HUES6 (cell line): ENCODE measurements around the gene GOLGA8T.
"Not testable (repeated sequence)": the region's sequence is repeated elsewhere in the genome, so short reads cannot be mapped to it uniquely, and the experiment has no call there.

Experiments
- H3K27ac ChIP-seq: 2 replicates; pipeline ENCODE4 v1.7.0; 2013; ENCODE audit warnings: low read depth, mild to moderate bottlenecking, low read length, inconsistent platforms
- H3K27me3 ChIP-seq: 2 replicates; pipeline ENCODE4 v1.6.1; 2013; ENCODE audit warnings: low read length; ENCODE audit not compliant: control insufficient read depth, insufficient read depth
- H3K36me3 ChIP-seq: 2 replicates; pipeline ENCODE4 v1.6.1; 2013; ENCODE audit warnings: low read length; ENCODE audit not compliant: control insufficient read depth, insufficient read depth
- H3K4me1 ChIP-seq: 2 replicates; pipeline ENCODE4 v1.6.1; 2013; ENCODE audit warnings: low read length; ENCODE audit not compliant: control insufficient read depth, insufficient read depth
- H3K4me3 ChIP-seq: 2 replicates; pipeline ENCODE4 v1.5.1; 2013; ENCODE audit warnings: low read depth, low read length
- H3K9ac ChIP-seq: one replicate; pipeline ENCODE4 v1.6.1; 2013; ENCODE audit warnings: mild to moderate bottlenecking, low read length
- H3K9me3 ChIP-seq: 2 replicates; pipeline ENCODE4 v1.6.1; 2013; ENCODE audit warnings: low read depth, low read length; ENCODE audit not compliant: control insufficient read depth, insufficient read depth

The GOLGA8T gene

GRCh38 chr15:30134751-30135150 lies at the start of gene GOLGA8T:
TSS of gene GOLGA8T (plus strand) at chr15:30135051. CDS start at chr15:30135149, 98 bp downstream.
- not testable (repeated sequence) for H3K9me3 ChIP-seq, H3K4me1 ChIP-seq, H3K9ac ChIP-seq, H3K27ac ChIP-seq, H3K36me3 ChIP-seq, H3K27me3 ChIP-seq, H3K4me3 ChIP-seq

GRCh38 chr15:30097827-30098226 lies 37.0 kb upstream of the GOLGA8T start:
- not testable (repeated sequence) for H3K9me3 ChIP-seq, H3K27ac ChIP-seq, H3K27me3 ChIP-seq, H3K4me3 ChIP-seq, H3K36me3 ChIP-seq, H3K9ac ChIP-seq, H3K4me1 ChIP-seq

GRCh38 chr15:30102890-30103289 lies 32.0 kb upstream of the GOLGA8T start:
- H3K9me3 ChIP-seq, H3K4me1 ChIP-seq, H3K27ac ChIP-seq, H3K27me3 ChIP-seq, H3K9ac ChIP-seq, H3K4me3 ChIP-seq, H3K36me3 ChIP-seq: not testable (repeated sequence)

- not testable (repeated sequence) for H3K9ac ChIP-seq, H3K36me3 ChIP-seq, H3K4me1 ChIP-seq, H3K9me3 ChIP-seq, H3K27ac ChIP-seq, H3K27me3 ChIP-seq
- peak overlapping the region; percentile 55 for H3K4me3 ChIP-seq
These were observed 30.8 kb upstream of the GOLGA8T start for GRCh38 chr15:30103941-30104507.

- not testable (repeated sequence) for H3K9me3 ChIP-seq, H3K27me3 ChIP-seq, H3K27ac ChIP-seq, H3K36me3 ChIP-seq, H3K4me3 ChIP-seq, H3K9ac ChIP-seq, H3K4me1 ChIP-seq
These were observed 24.3 kb upstream of the GOLGA8T start for GRCh38 chr15:30110591-30110990.

GRCh38 chr15:30130066-30130465 lies 4.8 kb upstream of the GOLGA8T start:
- H3K27ac ChIP-seq, H3K9me3 ChIP-seq, H3K9ac ChIP-seq, H3K4me1 ChIP-seq, H3K36me3 ChIP-seq, H3K27me3 ChIP-seq, H3K4me3 ChIP-seq: not testable (repeated sequence)

GRCh38 chr15:30143246-30143645 lies 8.4 kb downstream of the GOLGA8T start:
- not testable (repeated sequence) for H3K27me3 ChIP-seq, H3K4me1 ChIP-seq, H3K27ac ChIP-seq, H3K9me3 ChIP-seq, H3K36me3 ChIP-seq, H3K9ac ChIP-seq, H3K4me3 ChIP-seq

- H3K27me3 ChIP-seq, H3K4me1 ChIP-seq, H3K9ac ChIP-seq, H3K9me3 ChIP-seq, H3K27ac ChIP-seq, H3K4me3 ChIP-seq, H3K36me3 ChIP-seq: not testable (repeated sequence)
These were observed 15.0 kb downstream of the GOLGA8T start for GRCh38 chr15:30149891-30150290.

- H3K9me3 ChIP-seq, H3K4me1 ChIP-seq, H3K9ac ChIP-seq, H3K27ac ChIP-seq, H3K27me3 ChIP-seq, H3K4me3 ChIP-seq, H3K36me3 ChIP-seq: not testable (repeated sequence)
These were observed 27.9 kb downstream of the GOLGA8T start for GRCh38 chr15:30162479-30163357.

GRCh38 chr15:30163759-30164158 lies 28.9 kb downstream of the GOLGA8T start:
- not testable (repeated sequence) for H3K36me3 ChIP-seq, H3K27me3 ChIP-seq, H3K9me3 ChIP-seq, H3K4me1 ChIP-seq, H3K9ac ChIP-seq, H3K27ac ChIP-seq, H3K4me3 ChIP-seq

- not testable (repeated sequence) for H3K27me3 ChIP-seq, H3K4me1 ChIP-seq, H3K9ac ChIP-seq, H3K9me3 ChIP-seq, H3K27ac ChIP-seq, H3K4me3 ChIP-seq, H3K36me3 ChIP-seq
These were observed 29.4 kb downstream of the GOLGA8T start for GRCh38 chr15:30164257-30164656.
